Measurements from ENCODE around the gene TMCO2. TPM values are rescaled to one million over a fixed set of nuclear protein-coding genes. Genes with fewer than 3 reads are reported as not detected.

TMCO2 gene
- total RNA-seq, 1 donor from 2014 or later: not detected

DNA sequence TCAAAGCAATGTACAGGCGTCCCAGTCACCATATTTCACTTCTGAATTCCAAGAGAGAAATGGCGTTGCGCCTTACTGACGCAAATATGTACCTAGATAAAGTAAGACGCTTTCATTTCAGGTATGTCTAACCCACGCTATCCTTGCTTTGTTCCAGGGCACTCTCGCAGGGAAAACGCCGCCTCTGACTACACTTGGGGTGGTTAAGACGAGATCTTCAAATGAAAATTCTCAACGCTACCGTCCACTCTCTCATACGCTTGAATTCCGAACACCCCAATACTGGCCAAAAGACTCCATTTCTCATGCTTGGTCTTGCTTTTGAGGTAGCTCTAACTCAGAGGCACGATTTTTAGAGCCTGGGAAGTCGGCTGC is 9.6 kb downstream of the TMCO2 start:
- Mint-ChIP-seq H3K4me3 (peak overlapping the region; percentile 93), H3K36me3 (peaks cover 8% of the 10 kb centered on the region), H3K27me3 (ENCODE audit: low read depth) (no peaks in the 10 kb centered on the region), H3K27ac (peak overlapping the region; percentile 100), H3K9me3 (no peaks in the 10 kb centered on the region), H3K4me1 (peaks cover 19% of the 10 kb centered on the region)
- TF ChIP-seq, protein P1, sequence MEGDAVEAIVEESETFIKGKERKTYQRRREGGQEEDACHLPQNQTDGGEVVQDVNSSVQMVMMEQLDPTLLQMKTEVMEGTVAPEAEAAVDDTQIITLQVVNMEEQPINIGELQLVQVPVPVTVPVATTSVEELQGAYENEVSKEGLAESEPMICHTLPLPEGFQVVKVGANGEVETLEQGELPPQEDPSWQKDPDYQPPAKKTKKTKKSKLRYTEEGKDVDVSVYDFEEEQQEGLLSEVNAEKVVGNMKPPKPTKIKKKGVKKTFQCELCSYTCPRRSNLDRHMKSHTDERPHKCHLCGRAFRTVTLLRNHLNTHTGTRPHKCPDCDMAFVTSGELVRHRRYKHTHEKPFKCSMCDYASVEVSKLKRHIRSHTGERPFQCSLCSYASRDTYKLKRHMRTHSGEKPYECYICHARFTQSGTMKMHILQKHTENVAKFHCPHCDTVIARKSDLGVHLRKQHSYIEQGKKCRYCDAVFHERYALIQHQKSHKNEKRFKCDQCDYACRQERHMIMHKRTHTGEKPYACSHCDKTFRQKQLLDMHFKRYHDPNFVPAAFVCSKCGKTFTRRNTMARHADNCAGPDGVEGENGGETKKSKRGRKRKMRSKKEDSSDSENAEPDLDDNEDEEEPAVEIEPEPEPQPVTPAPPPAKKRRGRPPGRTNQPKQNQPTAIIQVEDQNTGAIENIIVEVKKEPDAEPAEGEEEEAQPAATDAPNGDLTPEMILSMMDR (IDR thresholded peaks at IDR 0.05; ENCODE audit: unreplicated experiment): no peak
- DNase-seq (ENCODE audit: low spot score in 2 of 2, unreplicated experiment in 2 of 2): no peak

DNA sequence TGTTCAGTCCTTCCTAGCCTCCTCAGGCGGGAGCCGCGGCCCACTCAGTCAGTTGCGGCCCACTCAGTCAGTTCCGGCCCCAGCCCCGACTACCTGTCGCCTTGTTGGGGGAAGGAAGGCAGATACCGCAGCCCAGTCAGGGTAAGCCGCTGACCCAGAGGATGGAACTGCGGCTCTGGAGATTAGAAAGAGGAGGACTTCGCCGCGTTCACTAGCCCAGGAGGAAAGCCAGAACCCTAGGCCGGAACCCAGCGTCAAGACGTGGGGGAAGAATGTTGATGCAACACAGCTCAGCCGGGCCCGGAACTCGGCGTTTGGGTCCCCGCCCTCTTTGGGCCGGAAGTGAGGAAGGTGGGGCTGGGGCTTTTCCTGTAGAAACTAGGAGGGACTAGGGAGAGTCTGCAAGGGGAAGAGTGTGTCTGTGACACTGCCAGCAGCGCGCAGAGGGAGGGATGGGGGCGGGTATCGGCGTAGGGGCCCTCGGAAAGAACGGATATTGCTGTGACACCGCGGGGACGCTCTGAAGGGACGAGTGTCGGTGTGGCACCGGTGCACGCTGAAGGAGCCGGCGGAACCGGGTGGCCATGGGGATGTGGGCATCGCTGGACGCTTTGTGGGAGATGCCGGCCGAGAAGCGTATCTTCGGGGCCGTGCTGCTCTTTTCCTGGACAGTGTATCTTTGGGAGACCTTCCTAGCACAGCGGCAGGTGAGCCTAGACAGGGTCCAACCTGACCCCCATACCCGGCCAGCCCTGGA is 10.1 kb downstream of the TMCO2 start, which contains the start of gene ZMPSTE24:
Gene ZMPSTE24 (plus strand): TSS at position 549 of the 757 bp plus-strand sequence. CDS start 36 bp downstream, at position 585.
- Mint-ChIP-seq H3K9me3 (no peaks in the 10 kb centered on the region), H3K27ac (peak within 1 kb of the TSS; percentile 100), H3K4me3 (peak within 1 kb of the TSS; percentile 93), H3K27me3 (ENCODE audit: low read depth) (no peaks in the 10 kb centered on the region), H3K4me1 (peaks cover 19% of the 10 kb centered on the region), H3K36me3 (peaks cover 11% of the 10 kb centered on the region)
- DNase-seq (ENCODE audit: low spot score in 2 of 2, unreplicated experiment in 2 of 2): peak; percentile 89 to 96
- TF ChIP-seq, protein P1 (IDR thresholded peaks at IDR 0.05; ENCODE audit: unreplicated experiment): no peak

DNA sequence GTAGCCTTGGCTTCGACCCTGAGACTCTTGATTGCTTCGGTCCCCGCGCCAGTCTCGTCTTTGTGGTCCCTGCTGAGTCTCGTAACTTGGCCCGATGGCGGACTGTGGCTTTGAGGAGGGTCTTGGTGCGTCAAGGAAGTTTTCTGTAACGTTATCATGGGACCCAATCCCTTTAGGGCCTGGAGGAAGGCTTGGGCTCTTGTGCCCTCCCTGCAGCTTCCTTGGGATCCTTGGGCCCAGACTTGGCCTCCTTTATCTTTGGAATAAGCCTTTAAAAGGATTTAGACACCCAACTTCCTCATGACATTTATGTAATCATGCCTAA is 10.7 kb downstream of the TMCO2 start:
- Mint-ChIP-seq H3K36me3 (peaks cover 12% of the 10 kb centered on the region), H3K27ac (peak overlapping the region; percentile 100), H3K4me1 (peaks cover 19% of the 10 kb centered on the region), H3K27me3 (ENCODE audit: low read depth) (no peaks in the 10 kb centered on the region), H3K4me3 (peak overlapping the region; percentile 93), H3K9me3 (no peaks in the 10 kb centered on the region)
- no peak for DNase-seq (ENCODE audit: low spot score in 2 of 2, unreplicated experiment in 2 of 2)
- TF ChIP-seq, protein P1 (IDR thresholded peaks at IDR 0.05; ENCODE audit: unreplicated experiment): no peak

DNA sequence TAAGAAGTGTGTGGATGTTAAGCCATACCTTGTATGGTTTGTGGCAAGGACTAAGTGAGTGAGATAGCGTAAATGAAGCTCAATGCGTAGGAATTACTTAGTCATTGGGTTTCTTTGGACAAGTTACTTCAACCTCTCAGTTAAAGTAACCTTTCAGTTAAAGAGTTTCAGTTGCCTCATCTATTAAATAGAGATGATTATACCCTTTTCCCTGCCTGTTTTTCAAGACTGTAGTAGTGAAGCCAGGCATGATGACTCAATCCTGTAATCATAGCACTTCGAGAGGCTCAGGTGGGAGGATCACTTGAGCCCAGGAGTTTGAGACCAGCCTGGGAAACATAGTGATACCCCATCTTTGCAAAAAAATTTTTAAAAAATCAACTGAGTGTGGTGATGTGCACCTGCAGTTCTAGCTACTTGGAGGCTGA is 16.6 kb downstream of the TMCO2 start:
- H3K4me3 Mint-ChIP-seq: no peak overlapping the region
- DNase-seq (ENCODE audit: low spot score in 2 of 2, unreplicated experiment in 2 of 2): no peak
- H3K4me1 Mint-ChIP-seq: peaks cover 9% of the 10 kb centered on the region
- no peaks in the 10 kb centered on the region for H3K27me3 Mint-ChIP-seq (ENCODE audit: low read depth)
- no peaks in the 10 kb centered on the region for H3K9me3 Mint-ChIP-seq
- H3K27ac Mint-ChIP-seq: no peak overlapping the region
- peaks cover 25% of the 10 kb centered on the region for H3K36me3 Mint-ChIP-seq
- TF ChIP-seq, protein P1 (IDR thresholded peaks at IDR 0.05; ENCODE audit: unreplicated experiment): no peak

DNA sequence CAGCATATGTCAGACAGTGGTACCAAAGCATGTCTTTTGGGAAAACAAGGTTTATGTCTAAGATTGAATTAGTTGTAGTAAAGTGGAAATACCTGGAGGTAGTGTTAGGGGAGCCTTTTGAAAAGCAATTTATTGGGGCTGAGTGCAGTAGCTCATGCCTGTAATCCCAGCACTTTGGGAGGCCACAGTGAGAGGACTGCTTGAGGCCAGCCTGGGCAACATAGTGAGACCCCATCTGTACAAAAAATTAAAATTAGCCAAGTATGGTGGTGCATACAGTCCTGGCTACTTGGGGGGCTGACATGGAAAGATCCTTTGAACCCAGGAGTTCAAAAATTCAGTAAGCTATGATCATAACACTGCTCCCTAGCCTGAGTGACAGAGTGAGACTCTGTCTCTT is 17.6 kb downstream of the TMCO2 start:
- TF ChIP-seq, protein P1 (IDR thresholded peaks at IDR 0.05; ENCODE audit: unreplicated experiment): no peak
- no peak overlapping the region for H3K4me3 Mint-ChIP-seq
- no peak overlapping the region for H3K27ac Mint-ChIP-seq
- peaks cover 30% of the 10 kb centered on the region for H3K36me3 Mint-ChIP-seq
- peaks cover 5% of the 10 kb centered on the region for H3K4me1 Mint-ChIP-seq
- DNase-seq (ENCODE audit: low spot score in 2 of 2, unreplicated experiment in 2 of 2): no peak
- no peaks in the 10 kb centered on the region for H3K9me3 Mint-ChIP-seq
- no peaks in the 10 kb centered on the region for H3K27me3 Mint-ChIP-seq (ENCODE audit: low read depth)
